ENCODE measurements around the gene CD22. TPM values are rescaled to one million over a fixed set of nuclear protein-coding genes. Genes with fewer than 3 reads are reported as not detected.

The CD22 gene
- total RNA-seq, 1 donor from 2014 or later: 56.3 TPM

- Mint-ChIP-seq H3K36me3 (peaks cover 7% of the 10 kb centered on the region), H3K27ac (no peak overlapping the region), H3K4me1 (peaks cover 18% of the 10 kb centered on the region), H3K4me3 (no peak overlapping the region), H3K27me3 (ENCODE audit: low read depth) (no peaks in the 10 kb centered on the region), H3K9me3 (peaks cover 7% of the 10 kb centered on the region)
- TF ChIP-seq CTCF (IDR thresholded peaks at IDR 0.05; ENCODE audit: unreplicated experiment): no peak
- no peak for DNase-seq (ENCODE audit: low spot score in 2 of 2, unreplicated experiment in 2 of 2)
These were observed 7.0 kb upstream of the CD22 start for GRCh38 chr19:35322014-35322413.

- Mint-ChIP-seq H3K9me3 (no peaks in the 10 kb centered on the region), H3K4me3 (no peak overlapping the region), H3K27me3 (ENCODE audit: low read depth) (no peaks in the 10 kb centered on the region), H3K27ac (no peak overlapping the region), H3K36me3 (peaks cover 6% of the 10 kb centered on the region), H3K4me1 (no peaks in the 10 kb centered on the region)
- DNase-seq (ENCODE audit: low spot score in 2 of 2, unreplicated experiment in 2 of 2): no peak
- TF ChIP-seq CTCF (IDR thresholded peaks at IDR 0.05; ENCODE audit: unreplicated experiment): no peak
These were observed 1.3 kb upstream of the CD22 start for GRCh38 chr19:35327642-35328041.

GRCh38 chr19:35329323-35329722 lies 336 bp downstream of the CD22 start:
- no peak for TF ChIP-seq CTCF (IDR thresholded peaks at IDR 0.05; ENCODE audit: unreplicated experiment)
- H3K27ac Mint-ChIP-seq: no peak overlapping the region
- peaks cover 10% of the 10 kb centered on the region for H3K36me3 Mint-ChIP-seq
- no peaks in the 10 kb centered on the region for H3K27me3 Mint-ChIP-seq (ENCODE audit: low read depth)
- H3K4me3 Mint-ChIP-seq: no peak overlapping the region
- DNase-seq (ENCODE audit: low spot score in 2 of 2, unreplicated experiment in 2 of 2): no peak
- H3K9me3 Mint-ChIP-seq: no peaks in the 10 kb centered on the region
- H3K4me1 Mint-ChIP-seq: no peaks in the 10 kb centered on the region

GRCh38 chr19:35330475-35330874 lies 1.5 kb downstream of the CD22 start:
- Mint-ChIP-seq H3K36me3 (peaks cover 10% of the 10 kb centered on the region), H3K4me3 (no peak overlapping the region), H3K27me3 (ENCODE audit: low read depth) (no peaks in the 10 kb centered on the region), H3K4me1 (no peaks in the 10 kb centered on the region), H3K9me3 (no peaks in the 10 kb centered on the region), H3K27ac (no peak overlapping the region)
- DNase-seq (ENCODE audit: low spot score in 2 of 2, unreplicated experiment in 2 of 2): no peak
- TF ChIP-seq CTCF (IDR thresholded peaks at IDR 0.05; ENCODE audit: unreplicated experiment): no peak

GRCh38 chr19:35331551-35332214 lies 2.7 kb downstream of the CD22 start:
- Mint-ChIP-seq H3K36me3 (peaks cover 14% of the 10 kb centered on the region), H3K27me3 (ENCODE audit: low read depth) (no peaks in the 10 kb centered on the region), H3K4me3 (no peak overlapping the region), H3K9me3 (no peaks in the 10 kb centered on the region), H3K4me1 (no peaks in the 10 kb centered on the region), H3K27ac (no peak overlapping the region)
- TF ChIP-seq CTCF (IDR thresholded peaks at IDR 0.05; ENCODE audit: unreplicated experiment): no peak
- DNase-seq (ENCODE audit: low spot score in 2 of 2, unreplicated experiment in 2 of 2): no peak

GRCh38 chr19:35332817-35333216 lies 3.8 kb downstream of the CD22 start:
- Mint-ChIP-seq H3K27ac (no peak overlapping the region), H3K4me3 (no peak overlapping the region), H3K9me3 (no peaks in the 10 kb centered on the region), H3K4me1 (no peaks in the 10 kb centered on the region), H3K27me3 (ENCODE audit: low read depth) (no peaks in the 10 kb centered on the region), H3K36me3 (peaks cover 15% of the 10 kb centered on the region)
- no peak for DNase-seq (ENCODE audit: low spot score in 2 of 2, unreplicated experiment in 2 of 2)
- no peak for TF ChIP-seq CTCF (IDR thresholded peaks at IDR 0.05; ENCODE audit: unreplicated experiment)

All from mesothelial cell of epicardium (in vitro differentiated cells).